GM12878 (cell line): Measurements from ENCODE around the gene AFG1L. TPM values are rescaled to one million over a fixed set of nuclear protein-coding genes. Genes with fewer than 3 reads are reported as not detected.

Experiments
- ATAC-seq: fragments of 200-7000 bp; cut with Tn5 transposase; 3 replicates; pipeline ENCODE4 v1.9.1; 2020; ENCODE audit warnings: mild to moderate bottlenecking, moderate library complexity
- BruUV-seq: library from RNA; stranded (reverse); fragments of 400-500 nt; replicated peaks from 2 replicates; lab custom pipeline; 2021; lab: Mats Ljungman, UMichigan
- CTCF ChIA-PET: fragments of 300-600 bp; sonication (Branson Sonifier 250); formaldehyde crosslinking; extraction: SDS; loops from one replicate; lab custom pipeline; 2021; ENCODE audit warnings: inconsistent platforms; lab: Yijun Ruan, JAX
- POLR2A ChIA-PET: fragments of 350-600 bp; formaldehyde crosslinking; extraction: SDS; loops from one replicate; lab custom pipeline; 2021; ENCODE audit warnings: inconsistent platforms; lab: Charles Lee
- RAD21 ChIA-PET: fragments of 300-600 bp; sonication (Branson Sonifier 250); formaldehyde crosslinking; loops from one replicate; lab custom pipeline; 2023; ENCODE audit warnings: antibody characterized with exemption; ENCODE audit not compliant: unreplicated experiment; lab: Charles Lee
- SMC1A ChIA-PET: fragments of 300-600 bp; sonication (Branson Sonifier 250); formaldehyde crosslinking; loops from one replicate; lab custom pipeline; 2023; ENCODE audit not compliant: unreplicated experiment, uncharacterized antibody; lab: Charles Lee
- DNase-seq: peaks from one replicate; pipeline ENCODE4 v3.0.0-alpha.2; 2011; ENCODE audit warnings: low read depth, low spot score
- FAIRE-seq: peaks from 3 replicates; lab custom pipeline; 2011; peaks lifted over from hg19 to GRCh38; lab: Jason Lieb, UNC
- H2AFZ ChIP-seq: 2 replicates; pipeline ENCODE4 v1.6.0; 2011; ENCODE audit warnings: low read depth, low read length, control low read depth; ENCODE audit not compliant: control insufficient read depth
- H3K27ac ChIP-seq: 2 replicates; pipeline ENCODE4 v1.5.1; 2011; ENCODE audit warnings: control low read depth; ENCODE audit not compliant: control insufficient read depth, insufficient read depth
- H3K27me3 ChIP-seq, 2 experiments: replicated peaks in 1 of 2; 2 replicates each; pipeline versions ENCODE4 v1.6.0 to v1.6.1; 2011; ENCODE audit warnings: low read length in 1 of 2; ENCODE audit not compliant: control insufficient read depth in 2 of 2, insufficient read depth in 2 of 2
- H3K36me3 ChIP-seq, 2 experiments: 2 replicates each; pipeline ENCODE4 v1.5.1; 2011; ENCODE audit warnings: low read length in 1 of 2; ENCODE audit not compliant: control insufficient read depth in 2 of 2, insufficient read depth in 2 of 2
- H3K4me1 ChIP-seq: 2 replicates; pipeline ENCODE4 v1.6.1; 2011; ENCODE audit warnings: mild to moderate bottlenecking, low read length, moderate library complexity, mixed read lengths; ENCODE audit not compliant: control insufficient read depth, insufficient read depth
- H3K4me2 ChIP-seq: 2 replicates; pipeline ENCODE4 v1.6.0; 2011; ENCODE audit warnings: control low read depth; ENCODE audit not compliant: control insufficient read depth, insufficient read depth
- H3K4me3 ChIP-seq: fragments of 200-600 bp; sonication (generic); 2 replicates; pipeline ENCODE4 v1.5.1; 2016
- H3K79me2 ChIP-seq: 2 replicates; pipeline ENCODE4 v1.6.0; 2011; ENCODE audit warnings: low read length; ENCODE audit not compliant: control insufficient read depth, insufficient read depth
- H3K9ac ChIP-seq: 2 replicates; pipeline ENCODE4 v1.8.0; 2011; ENCODE audit warnings: low read length, control low read depth, mixed read lengths; ENCODE audit not compliant: control insufficient read depth, insufficient read depth
- H3K9me3 ChIP-seq: replicated peaks from 3 replicates; pipeline ENCODE4 v1.5.1; 2011; ENCODE audit warnings: mild to moderate bottlenecking, low read length; ENCODE audit not compliant: control insufficient read depth, insufficient read depth
- H4K20me1 ChIP-seq: 2 replicates; pipeline ENCODE4 v1.6.0; 2011; ENCODE audit not compliant: control insufficient read depth, insufficient read depth
- CBX3 ChIP-seq: fragments of 200-600 bp; sonication (generic); IDR thresholded peaks from 2 replicates; pipeline ENCODE4 v1.6.1; 2016; ENCODE audit warnings: low read depth, borderline replicate concordance
- EP300 ChIP-seq, 2 experiments: fragments of 150-350 bp in 1 of 2; IDR thresholded peaks; 2 replicates each; pipeline ENCODE4 v1.6.1; 2011 to 2012; ENCODE audit warnings: low read depth in 2 of 2, low read length in 2 of 2, borderline replicate concordance in 1 of 2, improper control_type of control experiment in 1 of 2, inconsistent platforms in 1 of 2; ENCODE audit not compliant: control insufficient read depth in 1 of 2
- FOXK2 ChIP-seq: fragments of 450-650 bp; IDR thresholded peaks from 2 replicates; pipeline ENCODE4 v1.6.1; 2017; ENCODE audit warnings: mild to moderate bottlenecking, moderate library complexity
- HDAC2 ChIP-seq: fragments of 200-600 bp; sonication (generic); IDR thresholded peaks from 2 replicates; pipeline ENCODE4 v1.6.1; 2017
- IRF4 ChIP-seq: IDR thresholded peaks from 2 replicates; pipeline ENCODE4 v1.6.1; 2011; ENCODE audit warnings: low read depth, low read length
- PBX3 ChIP-seq: IDR thresholded peaks from 2 replicates; pipeline ENCODE4 v1.6.1; 2011; ENCODE audit warnings: mild to moderate bottlenecking, low read depth, low read length, moderate library complexity; ENCODE audit not compliant: insufficient replicate concordance
- REST ChIP-seq: IDR thresholded peaks from 2 replicates; pipeline ENCODE4 v1.6.1; 2012; ENCODE audit warnings: mild to moderate bottlenecking, low read depth, low read length
- SMAD1 ChIP-seq: fragments of 450-650 bp; IDR thresholded peaks from 2 replicates; pipeline ENCODE4 v1.6.1; 2018; ENCODE audit warnings: mild to moderate bottlenecking, low read depth; ENCODE audit not compliant: partially characterized antibody
- SPI1 ChIP-seq: IDR thresholded peaks from 2 replicates; pipeline ENCODE4 v1.6.1; 2011; ENCODE audit warnings: low read depth, mild to moderate bottlenecking, low read length, moderate library complexity, borderline replicate concordance; ENCODE audit not compliant: insufficient read depth
- TCF7 ChIP-seq: IDR thresholded peaks from 2 replicates; pipeline ENCODE4 v1.6.1; 2014; ENCODE audit warnings: antibody characterized with exemption, borderline replicate concordance
- ZBTB40 ChIP-seq: fragments of 450-650 bp; IDR thresholded peaks from 2 replicates; pipeline ENCODE4 v1.6.1; 2016; ENCODE audit warnings: mild to moderate bottlenecking, moderate library complexity, borderline replicate concordance
- ZNF384 ChIP-seq: IDR thresholded peaks from 2 replicates; pipeline ENCODE4 v1.6.1; 2012; ENCODE audit warnings: low read depth, mild to moderate bottlenecking, low read length, improper control_type of control experiment, borderline replicate concordance
- WGBS: methylation state at CpG from one replicate; pipeline ENCODE4 v1.1.6; 2016; ENCODE audit warnings: low lambda C conversion rate; ENCODE audit not compliant: insufficient replicate concordance, insufficient coverage; ENCODE audit errors: missing lambda C conversion rate; 5-methylcytosine and 5-hydroxymethylcytosine counted together
- in situ Hi-C: fragments of 300-500 bp; cut with MboI; formaldehyde crosslinking; loops from 9 replicates; pipeline ENCODE4 v1.14.3; 2018; ENCODE audit warnings: mixed read lengths
- intact Hi-C: fragments of 100-400 bp; cut with micrococcal nuclease; formaldehyde crosslinking; loops from one replicate; pipeline ENCODE4 v1.14.2; 2022; ENCODE audit not compliant: unreplicated experiment
- polyA plus RNA-seq, 11 experiments: library from polyadenylated mRNA; depleted of rRNA in 4 of 11; unstranded in 6 of 11; stranded (reverse) in 5 of 11; fragments of >200 nt; fragmentation: Nextera tagmentation in 4 of 11; fragmentation: Illumina TruSeq in 1 of 11; extraction: Ambion mirVana in 4 of 11; extraction: Trizol in 1 of 11; gene quantifications; 1 replicate in 1 of 11; 2 replicates in 10 of 11; pipeline versions ENCODE4 v1.2.1 to v1.2.3, GENCODE V29; 2011 to 2016; ENCODE audit warnings: inconsistent platforms in 2 of 11, missing spikeins in 2 of 11, low read depth in 1 of 11
- total RNA-seq, 4 experiments: library from RNA; depleted of rRNA in 3 of 4; stranded (reverse); fragments of >200 nt in 3 of 4; fragmentation: Illumina TruSeq in 1 of 4; extraction: Trizol in 1 of 4; gene quantifications; 2 replicates each; pipeline versions ENCODE4 v1.2.1 to v1.2.3, GENCODE V29; 2013 to 2021

AFG1L gene
- total and polyA plus RNA-seq, 10 of the 15 experiments (the other 5 are each of a cell fraction or from before 2014, with no cell fraction given): 2.3 to 9.0 (median 4.3) TPM

- DNase-seq: no peak
- TF ChIP-seq FOXK2: no peak
- TF ChIP-seq IRF4: no peak
- no peak for TF ChIP-seq ZNF384
- no peak for TF ChIP-seq SPI1
- no peak for TF ChIP-seq PBX3
- TF ChIP-seq REST: no peak
- TF ChIP-seq ZBTB40: no peak
- TF ChIP-seq CBX3: no peak
- TF ChIP-seq EP300 (IDR thresholded peaks at IDR 0.05; ENCODE audit: borderline replicate concordance in 1 of 2, control insufficient read depth in 1 of 2, low read depth in 2 of 2, low read length in 2 of 2): no peak
- no peak for TF ChIP-seq HDAC2
- TF ChIP-seq TCF7: no peak
- no peak for TF ChIP-seq SMAD1
- TF ChIP-seq, all 136 proteins: peak for 0
- ChIA-PET SMC1A (interaction anchor here (0.9 to 1.4 kb wide), 3 partner anchors 12 to 87 kb away, joined by 3 to 4 read pairs (median 3); no protein-coding TSS in a partner anchor), RAD21 (no interaction called here), CTCF (interaction anchor here (0.7 to 0.8 kb wide), 2 partner anchors 41 to 603 kb away, joined by 3 to 5 read pairs; no protein-coding TSS in a partner anchor), POLR2A (interaction anchor here (0.6 kb wide), 1 partner anchor 75 kb away, joined by 3 read pairs; no protein-coding TSS in a partner anchor)
- FAIRE-seq: no peak
- no TSS peak for BruUV-seq
- H2AFZ ChIP-seq: no peak overlapping the region
- intact Hi-C loops: no loop called here
- no peak for ATAC-seq
- no peak overlapping the region for H3K4me2 ChIP-seq
- in situ Hi-C loops: no loop called here
- peaks cover 14% of the 10 kb centered on the region for H3K79me2 ChIP-seq
- no peaks in the 10 kb centered on the region for H4K20me1 ChIP-seq
- 83% methylated on average over 3 of the region's 4 CpGs for WGBS
- H3K4me1 ChIP-seq: no peaks in the 10 kb centered on the region
- H3K9me3 ChIP-seq: no peaks in the 10 kb centered on the region
- no peaks in the 10 kb centered on the region for H3K27me3 ChIP-seq
- no peak overlapping the region for H3K27ac ChIP-seq
- H3K4me3 ChIP-seq: no peak overlapping the region
- no peaks in the 10 kb centered on the region; a peak in 1 of 4 replicates for H3K36me3 ChIP-seq
- no peak overlapping the region for H3K9ac ChIP-seq
Measured at GRCh38 chr6:108291091-108291490, 3.8 kb upstream of the AFG1L start.
